Keratinocyte (primary cell): Measurements from ENCODE around the gene PGLYRP1.
A peak's percentile ranks its signal among the peaks of the same experiment; 100 is the strongest.

Experiments used
- EZH2 ChIP-seq: IDR thresholded peaks from one replicate; pipeline ENCODE4 v1.6.1; 2012; ENCODE audit warnings: inconsistent platforms, mild to moderate bottlenecking, low read length, moderate library complexity
- TF ChIP-seq, protein P1 (sequence below), 3 experiments: IDR thresholded peaks in 1 of 3; conservative IDR thresholded peaks in 1 of 3; optimal IDR thresholded peaks in 1 of 3; 2 replicates in 2 of 3; 3 replicates in 1 of 3; pipeline versions ENCODE3 to v1.5.1; 2011; ENCODE audit warnings: low read length in 3 of 3, mild to moderate bottlenecking in 3 of 3, moderate library complexity in 2 of 3, control low read depth in 1 of 3, inconsistent platforms in 1 of 3; ENCODE audit not compliant: insufficient read depth in 2 of 3; ENCODE audit errors: extremely low read depth in 1 of 3

DNA sequence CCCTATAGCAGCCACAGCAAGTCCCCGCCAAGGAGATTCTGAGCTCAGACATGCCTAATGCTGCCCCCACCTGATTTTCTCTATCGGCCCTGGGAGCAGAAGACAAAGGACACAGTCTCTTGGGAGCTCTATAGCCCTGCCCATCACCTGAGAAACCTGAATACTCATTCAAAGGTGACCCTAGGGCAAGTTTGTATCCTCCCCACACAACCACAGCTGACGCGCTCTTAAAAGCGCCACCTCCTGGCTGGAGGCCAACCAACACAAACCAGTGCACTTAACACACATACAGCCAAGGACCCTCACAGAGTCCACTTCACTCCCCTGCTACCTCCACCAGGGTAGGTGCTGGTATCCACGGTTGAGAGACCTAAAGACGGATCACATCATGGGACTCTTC lies 26.7 kb upstream of the PGLYRP1 start:
- TF ChIP-seq, protein P1, sequence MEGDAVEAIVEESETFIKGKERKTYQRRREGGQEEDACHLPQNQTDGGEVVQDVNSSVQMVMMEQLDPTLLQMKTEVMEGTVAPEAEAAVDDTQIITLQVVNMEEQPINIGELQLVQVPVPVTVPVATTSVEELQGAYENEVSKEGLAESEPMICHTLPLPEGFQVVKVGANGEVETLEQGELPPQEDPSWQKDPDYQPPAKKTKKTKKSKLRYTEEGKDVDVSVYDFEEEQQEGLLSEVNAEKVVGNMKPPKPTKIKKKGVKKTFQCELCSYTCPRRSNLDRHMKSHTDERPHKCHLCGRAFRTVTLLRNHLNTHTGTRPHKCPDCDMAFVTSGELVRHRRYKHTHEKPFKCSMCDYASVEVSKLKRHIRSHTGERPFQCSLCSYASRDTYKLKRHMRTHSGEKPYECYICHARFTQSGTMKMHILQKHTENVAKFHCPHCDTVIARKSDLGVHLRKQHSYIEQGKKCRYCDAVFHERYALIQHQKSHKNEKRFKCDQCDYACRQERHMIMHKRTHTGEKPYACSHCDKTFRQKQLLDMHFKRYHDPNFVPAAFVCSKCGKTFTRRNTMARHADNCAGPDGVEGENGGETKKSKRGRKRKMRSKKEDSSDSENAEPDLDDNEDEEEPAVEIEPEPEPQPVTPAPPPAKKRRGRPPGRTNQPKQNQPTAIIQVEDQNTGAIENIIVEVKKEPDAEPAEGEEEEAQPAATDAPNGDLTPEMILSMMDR (optimal IDR thresholded peaks at IDR 0.05 in 1 of 3, IDR thresholded peaks at IDR 0.05 in 1 of 3, conservative IDR thresholded peaks at IDR 0.05 in 1 of 3; ENCODE audit: extremely low read depth in 1 of 3, insufficient read depth in 2 of 3, low read length in 3 of 3): peak in 1 of 3 experiments; percentile 54
- TF ChIP-seq EZH2: no peak
